Activated CD4-positive, alpha-beta T cell treated with anti-CD3 and anti-CD28 coated beads, Interleukin-2, amount 10 ng/mL, durations not matched to agents 24 days and 14 days (primary cell): ENCODE results near the gene CAPN5. TPM values are rescaled to one million over a fixed set of nuclear protein-coding genes. Genes with fewer than 3 reads are reported as not detected.
A peak's percentile ranks its signal among the peaks of the same experiment; 100 is the strongest.

Experiments used
- DNase-seq: peaks from one replicate; pipeline ENCODE4 v3.0.0; 2022
- H3K27ac Mint-ChIP-seq: one replicate; pipeline ENCODE4 v1.8.0; 2022; ENCODE audit warnings: mild to moderate bottlenecking, mixed read lengths
- H3K27me3 Mint-ChIP-seq: one replicate; pipeline ENCODE4 v1.8.0; 2022; ENCODE audit warnings: mixed read lengths
- H3K36me3 Mint-ChIP-seq: one replicate; pipeline ENCODE4 v1.8.0; 2022; ENCODE audit warnings: low read depth, mild to moderate bottlenecking, mixed read lengths
- H3K4me1 Mint-ChIP-seq: one replicate; pipeline ENCODE4 v1.8.0; 2021; ENCODE audit warnings: mixed read lengths
- H3K4me3 Mint-ChIP-seq: one replicate; pipeline ENCODE4 v1.8.0; 2022; ENCODE audit warnings: mild to moderate bottlenecking, moderate library complexity, mixed read lengths
- H3K9me3 Mint-ChIP-seq: one replicate; pipeline ENCODE4 v1.8.0; 2021; ENCODE audit warnings: mixed read lengths
- intact Hi-C: fragments of 100-400 bp; cut with micrococcal nuclease; formaldehyde crosslinking; loops from one replicate; pipeline ENCODE4 v1.15.1; 2023
- total RNA-seq: library from RNA; stranded (reverse); gene quantifications from 2 replicates; pipeline ENCODE4 v1.2.3, GENCODE V29; 2022

The CAPN5 gene
- total RNA-seq, 1 donor from 2014 or later: 0.30 TPM

DNA sequence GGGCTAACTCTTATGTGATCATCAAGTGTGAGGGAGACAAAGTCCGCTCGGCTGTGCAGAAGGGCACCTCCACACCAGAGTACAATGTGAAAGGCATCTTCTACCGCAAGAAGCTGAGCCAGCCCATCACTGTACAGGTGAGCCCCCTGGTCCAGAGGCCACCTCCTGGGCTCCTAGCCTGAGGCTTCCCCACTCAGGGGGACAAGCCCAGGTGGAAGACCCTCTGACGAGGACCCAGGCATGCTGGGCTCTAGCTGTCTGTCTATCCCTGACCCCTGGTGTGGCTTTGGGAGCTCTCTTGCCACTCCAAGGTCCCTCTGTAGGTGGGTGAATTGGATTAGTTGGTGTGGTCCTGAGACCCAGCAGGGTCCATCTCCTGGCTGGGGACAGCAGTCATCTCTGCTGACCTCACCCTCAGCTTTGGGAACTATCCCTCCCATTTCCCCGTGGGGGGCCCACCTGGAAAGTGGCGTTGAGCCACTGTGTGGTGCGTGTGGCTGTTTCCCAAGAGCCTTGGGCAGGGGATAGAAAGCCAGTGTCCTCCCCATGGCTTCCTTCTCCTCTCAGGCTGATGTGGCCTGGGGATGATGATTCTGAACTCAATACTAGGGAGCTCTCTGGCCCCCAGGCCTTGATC, 55.9 kb downstream of the CAPN5 start:
- H3K27me3 Mint-ChIP-seq: peaks cover 3% of the 10 kb centered on the region
- DNase-seq: no peak
- no peaks in the 10 kb centered on the region for H3K9me3 Mint-ChIP-seq
- peaks cover 5% of the 10 kb centered on the region for H3K4me1 Mint-ChIP-seq
- no peak overlapping the region for H3K4me3 Mint-ChIP-seq
- no peaks in the 10 kb centered on the region for H3K36me3 Mint-ChIP-seq
- intact Hi-C loops: no loop called here
- no peak overlapping the region for H3K27ac Mint-ChIP-seq

GRCh38 chr11:77123591-77123990, 56.8 kb downstream of the CAPN5 start:
- H3K27ac Mint-ChIP-seq: no peak overlapping the region
- no peaks in the 10 kb centered on the region for H3K9me3 Mint-ChIP-seq
- peaks cover 7% of the 10 kb centered on the region for H3K4me1 Mint-ChIP-seq
- intact Hi-C loops: no loop called here
- H3K4me3 Mint-ChIP-seq: no peak overlapping the region
- H3K27me3 Mint-ChIP-seq: peaks cover 5% of the 10 kb centered on the region
- DNase-seq: no peak
- no peaks in the 10 kb centered on the region for H3K36me3 Mint-ChIP-seq

DNA sequence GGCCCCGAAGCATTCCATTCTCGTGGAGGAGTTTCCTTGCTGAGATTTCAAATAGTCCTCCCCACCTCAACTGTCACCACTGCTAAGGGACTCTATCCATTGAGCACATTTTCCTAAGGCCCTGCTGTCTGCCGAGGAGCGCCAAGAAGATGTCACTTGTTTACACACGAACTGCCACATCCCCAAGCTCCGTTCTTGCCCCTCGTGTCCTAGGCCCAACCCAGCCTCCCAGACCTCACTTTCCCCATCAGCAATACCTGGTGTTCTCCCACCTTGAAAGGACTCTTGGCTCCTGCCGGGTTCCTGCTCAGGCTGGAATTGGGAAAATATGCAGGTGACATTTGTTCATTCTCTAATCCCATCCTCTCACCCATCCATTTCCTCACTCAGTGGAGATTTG, 57.3 kb downstream of the CAPN5 start:
- no peak for DNase-seq
- Mint-ChIP-seq H3K27ac (no peak overlapping the region), H3K4me3 (no peak overlapping the region), H3K4me1 (peaks cover 7% of the 10 kb centered on the region), H3K36me3 (no peaks in the 10 kb centered on the region), H3K9me3 (no peaks in the 10 kb centered on the region), H3K27me3 (peaks cover 5% of the 10 kb centered on the region)
- intact Hi-C loops: no loop called here

DNA sequence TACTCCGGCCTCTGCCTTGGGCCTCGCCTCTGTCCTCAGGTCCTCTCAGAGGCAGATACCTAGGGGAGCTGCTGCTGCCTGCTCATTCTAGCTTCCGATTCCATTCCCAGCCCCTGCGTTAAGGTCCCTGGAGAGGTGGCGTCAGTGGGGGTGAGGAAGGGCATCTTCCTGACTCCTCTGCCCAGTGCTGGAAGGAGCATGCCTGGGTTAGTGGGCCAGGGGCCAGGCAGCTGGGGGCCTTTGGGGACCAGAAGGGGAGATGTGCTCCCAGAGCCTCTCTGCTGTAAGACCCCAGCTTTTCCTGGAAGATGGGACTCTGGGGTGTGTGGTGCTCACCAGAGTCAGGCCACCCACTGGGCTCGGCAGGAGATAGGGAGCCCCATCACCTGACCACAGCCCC, 57.7 kb downstream of the CAPN5 start:
- intact Hi-C loops: no loop called here
- Mint-ChIP-seq H3K4me1 (peaks cover 7% of the 10 kb centered on the region), H3K27ac (no peak overlapping the region)

DNA sequence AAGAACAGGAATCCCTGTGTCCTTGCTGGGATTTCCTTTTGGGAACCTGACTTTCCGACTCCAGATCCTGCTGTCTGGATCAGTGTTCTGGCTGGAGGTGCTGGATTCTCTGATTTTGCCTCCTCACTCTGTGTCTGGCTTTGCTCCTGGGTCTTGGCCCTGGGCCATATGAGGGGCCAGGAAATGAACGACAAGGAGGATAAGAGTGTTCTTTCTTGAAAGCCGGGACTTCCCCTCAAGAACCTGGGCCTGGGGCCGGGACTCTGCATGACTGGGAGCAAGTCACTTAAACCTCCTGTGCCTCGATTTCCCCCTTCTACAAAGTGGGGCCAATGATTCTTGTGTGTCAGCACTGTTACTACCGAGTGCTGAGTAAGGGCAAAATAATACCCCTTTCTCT, 58.4 kb downstream of the CAPN5 start:
- intact Hi-C loops: no loop called here
- Mint-ChIP-seq H3K4me3 (no peak overlapping the region), H3K27ac (no peak overlapping the region), H3K27me3 (peaks cover 5% of the 10 kb centered on the region), H3K9me3 (no peaks in the 10 kb centered on the region), H3K4me1 (peaks cover 7% of the 10 kb centered on the region), H3K36me3 (no peaks in the 10 kb centered on the region)
- DNase-seq: no peak

More for the DNA sequence above, 57.7 kb downstream of the CAPN5 start:
- Mint-ChIP-seq H3K4me3 (no peak overlapping the region), H3K9me3 (no peaks in the 10 kb centered on the region), H3K27me3 (peaks cover 5% of the 10 kb centered on the region), H3K36me3 (no peaks in the 10 kb centered on the region)
- DNase-seq: no peak

DNA sequence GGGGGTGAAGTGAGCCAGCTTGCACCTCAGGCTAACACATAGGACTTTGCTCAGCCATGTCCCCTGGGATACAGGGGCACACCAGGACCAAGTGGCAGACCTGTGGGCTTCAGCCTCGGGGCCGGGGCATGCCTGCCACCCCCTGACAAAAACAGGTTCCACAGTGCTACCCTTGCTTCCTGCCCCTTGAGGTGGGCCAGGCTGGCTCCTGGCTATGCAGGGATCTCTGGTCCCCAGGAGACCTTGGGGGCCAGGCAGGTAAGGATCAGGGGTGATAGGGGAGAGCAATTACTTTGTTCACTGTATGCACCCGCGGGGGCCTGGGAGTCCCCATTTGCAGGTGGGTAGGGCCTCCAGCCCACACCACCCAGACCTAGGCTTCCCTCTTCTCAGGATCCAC, 58.9 kb downstream of the CAPN5 start:
- DNase-seq: no peak
- Mint-ChIP-seq H3K9me3 (no peaks in the 10 kb centered on the region), H3K27ac (no peak overlapping the region), H3K27me3 (peaks cover 5% of the 10 kb centered on the region), H3K4me1 (peaks cover 7% of the 10 kb centered on the region), H3K36me3 (no peaks in the 10 kb centered on the region), H3K4me3 (no peak overlapping the region)
- intact Hi-C loops: loop anchor here (2.0 kb wide), 1 partner anchor 423 kb away; no protein-coding TSS in a partner anchor

DNA sequence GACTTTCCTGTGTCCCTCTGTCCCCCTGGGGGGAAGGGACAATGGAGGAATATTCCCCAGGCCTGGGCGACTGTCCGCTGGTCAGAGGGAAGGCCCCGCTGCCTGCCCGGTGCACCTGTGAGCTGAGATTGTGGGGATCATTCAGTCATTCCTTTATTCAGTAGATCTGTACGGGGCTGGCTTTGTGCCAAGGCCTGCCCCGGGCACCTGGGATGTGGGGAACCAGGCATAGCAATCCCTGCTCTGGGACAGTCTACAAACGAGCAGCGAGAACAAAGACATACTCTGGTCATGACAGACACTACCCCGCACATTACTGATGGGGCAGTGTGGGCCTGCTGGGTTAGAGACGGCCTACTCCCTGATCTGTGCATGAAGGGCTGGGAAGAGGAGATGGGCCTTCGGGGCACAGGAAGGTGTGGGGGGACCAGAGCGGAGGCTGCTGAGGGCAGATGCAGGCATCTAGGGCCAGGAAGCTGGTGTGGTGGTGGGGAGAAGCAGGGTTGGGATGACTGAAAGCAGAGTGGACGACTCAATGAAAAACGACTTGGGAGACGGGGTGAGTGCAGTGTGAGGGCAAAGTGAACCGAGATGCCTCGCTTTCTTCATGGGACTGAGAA, 59.5 kb downstream of the CAPN5 start:
- DNase-seq: no peak
- Mint-ChIP-seq H3K9me3 (no peaks in the 10 kb centered on the region), H3K4me3 (peak overlapping the region; percentile 40), H3K36me3 (no peaks in the 10 kb centered on the region), H3K27ac (no peak overlapping the region), H3K27me3 (peaks cover 5% of the 10 kb centered on the region), H3K4me1 (peaks cover 7% of the 10 kb centered on the region)
- intact Hi-C loops: loop anchor here (2.0 kb wide), 1 partner anchor 423 kb away; no protein-coding TSS in a partner anchor

GRCh38 chr11:77126861-77127234, 60.1 kb downstream of the CAPN5 start:
- H3K27me3 Mint-ChIP-seq: peaks cover 5% of the 10 kb centered on the region
- H3K4me1 Mint-ChIP-seq: peaks cover 7% of the 10 kb centered on the region
- H3K36me3 Mint-ChIP-seq: no peaks in the 10 kb centered on the region
- peak overlapping the region; percentile 73 for H3K4me3 Mint-ChIP-seq
- H3K9me3 Mint-ChIP-seq: no peaks in the 10 kb centered on the region
- intact Hi-C loops: loop anchor here (1.0 to 2.0 kb wide), 2 partner anchors 61 to 422 kb away; no protein-coding TSS in a partner anchor
- no peak for DNase-seq
- no peak overlapping the region for H3K27ac Mint-ChIP-seq

GRCh38 chr11:77127235-77127911, 60.6 kb downstream of the CAPN5 start:
- Mint-ChIP-seq H3K36me3 (no peaks in the 10 kb centered on the region), H3K9me3 (no peaks in the 10 kb centered on the region), H3K27ac (no peak overlapping the region), H3K4me3 (peak overlapping the region; percentile 73), H3K4me1 (peaks cover 7% of the 10 kb centered on the region), H3K27me3 (peaks cover 5% of the 10 kb centered on the region)
- peak; percentile 89 for DNase-seq
- intact Hi-C loops: loop anchor here (1.0 to 2.0 kb wide), 2 partner anchors 61 to 421 kb away; no protein-coding TSS in a partner anchor

GRCh38 chr11:77127920-77128691, 61.3 kb downstream of the CAPN5 start, which contains the start of gene MYO7A:
Gene MYO7A (plus strand): TSS chr11:77128246. CDS start chr11:77130635, 2,389 bp downstream.
- Mint-ChIP-seq H3K4me3 (peak within 1 kb of the TSS; percentile 73), H3K9me3 (no peaks in the 10 kb centered on the region), H3K4me1 (peaks cover 7% of the 10 kb centered on the region)

DNA sequence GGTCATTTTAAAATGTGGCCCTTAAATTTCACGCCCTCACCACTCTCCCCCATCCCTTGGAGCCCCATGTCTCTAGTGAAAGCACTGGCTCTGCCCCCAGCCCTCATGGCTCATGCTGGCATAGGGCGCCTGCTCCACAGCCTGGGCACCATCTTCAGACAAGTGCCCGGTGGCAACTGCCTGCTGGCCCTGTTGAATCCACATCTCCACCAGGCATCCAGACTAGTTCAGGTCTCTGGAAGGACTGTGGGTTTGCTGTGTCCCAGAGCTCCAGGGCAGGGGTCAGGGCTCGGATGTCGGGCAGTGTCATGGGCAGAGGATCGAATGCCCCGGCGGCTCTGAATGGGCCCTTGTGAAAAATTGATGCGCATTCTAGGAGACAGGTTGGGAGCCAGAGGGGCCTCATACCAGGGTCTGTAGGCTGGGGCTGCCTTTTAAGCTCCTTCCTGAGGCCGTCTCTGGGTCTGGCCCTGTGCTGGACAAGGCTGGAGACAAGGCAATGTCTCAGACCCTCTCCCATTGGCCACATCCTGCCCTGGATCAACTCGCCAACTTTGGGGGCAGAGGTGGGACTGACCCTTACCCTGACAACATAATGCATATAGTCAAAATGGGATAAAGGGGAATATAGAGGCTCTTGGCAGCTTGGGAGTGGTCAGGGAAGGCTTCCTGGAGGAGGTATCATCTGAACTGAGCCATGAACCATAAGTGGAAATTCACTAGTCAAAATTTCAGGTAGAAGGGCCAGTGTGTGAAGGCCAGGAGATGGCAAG, 62.5 kb downstream of the CAPN5 start:
- Mint-ChIP-seq H3K36me3 (no peaks in the 10 kb centered on the region), H3K9me3 (no peaks in the 10 kb centered on the region), H3K27ac (no peak overlapping the region), H3K4me3 (no peak overlapping the region), H3K4me1 (peaks cover 7% of the 10 kb centered on the region), H3K27me3 (peaks cover 10% of the 10 kb centered on the region)
- intact Hi-C loops: no loop called here
- DNase-seq: no peak

More at GRCh38 chr11:77127920-77128691, 61.3 kb downstream of the CAPN5 start, which contains the start of gene MYO7A:
- no peak for DNase-seq
- Mint-ChIP-seq H3K27me3 (peaks cover 5% of the 10 kb centered on the region), H3K27ac (no peak within 1 kb of the TSS), H3K36me3 (no peaks in the 10 kb centered on the region)
- intact Hi-C loops: loop anchor here (1.0 to 2.0 kb wide), 2 partner anchors 60 to 421 kb away; no protein-coding TSS in a partner anchor

DNA sequence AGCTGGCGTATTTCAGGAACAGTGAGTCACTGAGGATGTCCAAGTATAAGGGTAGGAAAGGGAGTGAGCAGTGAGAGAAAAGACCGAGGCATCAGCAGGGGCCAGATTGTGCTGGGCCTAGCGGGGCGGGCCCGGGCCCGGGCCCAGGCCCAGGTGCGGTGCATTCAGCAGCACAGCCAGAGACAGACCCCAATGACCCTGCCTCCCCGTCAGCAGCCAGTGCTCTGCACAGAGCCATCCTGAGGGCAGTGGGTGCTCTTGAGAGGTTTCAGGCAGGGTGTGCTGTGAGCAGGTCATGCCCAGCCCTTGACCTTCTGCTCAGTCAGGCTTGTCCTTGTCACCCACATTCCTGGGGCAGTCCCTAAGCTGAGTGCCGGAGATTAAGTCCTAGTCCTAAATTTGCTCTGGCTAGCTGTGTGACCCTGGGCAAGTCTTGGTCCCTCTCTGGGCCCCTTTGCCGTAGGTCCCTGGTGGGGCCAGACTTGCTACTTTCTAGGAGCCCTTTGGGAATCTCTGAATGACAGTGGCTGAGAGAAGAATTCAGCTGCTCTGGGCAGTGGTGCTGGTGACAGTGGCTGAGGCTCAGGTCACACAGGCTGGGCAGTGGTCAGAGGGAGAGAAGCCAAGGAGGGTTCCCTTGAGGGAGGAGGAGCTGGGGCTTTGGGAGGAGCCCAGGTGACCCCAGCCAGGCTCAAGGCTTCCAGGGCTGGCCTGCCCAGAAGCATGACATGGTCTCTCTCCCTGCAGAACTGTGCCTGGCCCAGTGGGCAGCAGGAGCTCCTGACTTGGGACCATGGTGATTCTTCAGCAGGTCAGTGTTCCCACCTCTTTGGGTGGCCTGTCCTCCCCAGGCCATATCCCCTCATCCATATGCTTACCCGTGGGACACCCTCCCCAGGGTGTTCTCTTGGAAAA, 63.3 kb downstream of the CAPN5 start:
- intact Hi-C loops: no loop called here
- H3K4me1 Mint-ChIP-seq: peaks cover 7% of the 10 kb centered on the region
- no peak for DNase-seq
- no peak overlapping the region for H3K27ac Mint-ChIP-seq
- no peaks in the 10 kb centered on the region for H3K36me3 Mint-ChIP-seq
- no peaks in the 10 kb centered on the region for H3K9me3 Mint-ChIP-seq
- H3K27me3 Mint-ChIP-seq: peaks cover 10% of the 10 kb centered on the region
- H3K4me3 Mint-ChIP-seq: no peak overlapping the region
